VCaP (cell line): Measurements from ENCODE around the gene UBL4A.

Experiments
- H3K27ac ChIP-seq: fragments of 450-650 bp; 2 replicates; pipeline ENCODE4 v1.5.1; 2017
- TF ChIP-seq, protein P1 (sequence below): fragments of 450-650 bp; conservative IDR thresholded peaks from 2 replicates; pipeline ENCODE4 v1.5.1; 2017; ENCODE audit warnings: mild to moderate bottlenecking, moderate library complexity

UBL4A gene

DNA sequence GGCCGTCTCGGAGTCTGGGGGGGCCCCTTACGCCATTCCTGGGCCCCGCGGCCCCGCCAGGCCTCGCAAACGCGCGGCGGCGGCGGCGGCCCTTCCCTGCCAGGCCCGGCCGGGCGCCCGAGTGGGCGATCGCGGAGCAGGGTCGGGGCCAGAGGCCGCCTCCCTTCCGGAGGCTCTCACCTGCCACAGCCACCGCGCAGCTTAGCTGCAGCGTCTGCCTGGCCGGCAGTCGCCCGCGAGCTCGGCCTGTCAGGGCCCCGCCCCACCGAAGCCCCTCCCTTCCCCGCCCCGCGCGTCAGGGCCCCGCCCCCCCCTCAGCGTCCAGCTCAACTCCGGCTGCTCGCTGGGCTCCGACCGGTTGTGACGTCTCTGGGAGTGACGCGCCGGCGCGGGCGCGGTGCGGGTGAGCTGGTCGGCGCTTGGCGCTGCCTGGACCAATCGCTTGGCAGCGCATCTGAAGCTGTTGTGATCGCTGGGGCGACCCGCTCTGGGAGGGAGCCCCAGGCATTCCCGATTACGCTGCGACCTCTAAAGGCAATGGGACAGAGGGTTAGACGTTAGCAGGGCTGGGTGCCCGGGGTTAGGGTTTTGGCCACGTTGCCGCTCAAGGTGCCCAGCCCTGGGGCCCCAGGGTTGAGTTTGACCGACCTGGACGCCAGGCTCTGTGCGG lies 4.1 kb upstream of the UBL4A start, which contains the start of gene SLC10A3:
SLC10A3 (minus strand) TSS at position 216 of the 670 bp plus-strand sequence. CDS start 1,689 bp downstream, outside the sequence.
- peak within 1 kb of the TSS; percentile 82 for H3K27ac ChIP-seq
- TF ChIP-seq, protein P1, sequence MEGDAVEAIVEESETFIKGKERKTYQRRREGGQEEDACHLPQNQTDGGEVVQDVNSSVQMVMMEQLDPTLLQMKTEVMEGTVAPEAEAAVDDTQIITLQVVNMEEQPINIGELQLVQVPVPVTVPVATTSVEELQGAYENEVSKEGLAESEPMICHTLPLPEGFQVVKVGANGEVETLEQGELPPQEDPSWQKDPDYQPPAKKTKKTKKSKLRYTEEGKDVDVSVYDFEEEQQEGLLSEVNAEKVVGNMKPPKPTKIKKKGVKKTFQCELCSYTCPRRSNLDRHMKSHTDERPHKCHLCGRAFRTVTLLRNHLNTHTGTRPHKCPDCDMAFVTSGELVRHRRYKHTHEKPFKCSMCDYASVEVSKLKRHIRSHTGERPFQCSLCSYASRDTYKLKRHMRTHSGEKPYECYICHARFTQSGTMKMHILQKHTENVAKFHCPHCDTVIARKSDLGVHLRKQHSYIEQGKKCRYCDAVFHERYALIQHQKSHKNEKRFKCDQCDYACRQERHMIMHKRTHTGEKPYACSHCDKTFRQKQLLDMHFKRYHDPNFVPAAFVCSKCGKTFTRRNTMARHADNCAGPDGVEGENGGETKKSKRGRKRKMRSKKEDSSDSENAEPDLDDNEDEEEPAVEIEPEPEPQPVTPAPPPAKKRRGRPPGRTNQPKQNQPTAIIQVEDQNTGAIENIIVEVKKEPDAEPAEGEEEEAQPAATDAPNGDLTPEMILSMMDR = 0 out of 2 replicates have a peak, but pooled peaks have one; percentile 9

DNA sequence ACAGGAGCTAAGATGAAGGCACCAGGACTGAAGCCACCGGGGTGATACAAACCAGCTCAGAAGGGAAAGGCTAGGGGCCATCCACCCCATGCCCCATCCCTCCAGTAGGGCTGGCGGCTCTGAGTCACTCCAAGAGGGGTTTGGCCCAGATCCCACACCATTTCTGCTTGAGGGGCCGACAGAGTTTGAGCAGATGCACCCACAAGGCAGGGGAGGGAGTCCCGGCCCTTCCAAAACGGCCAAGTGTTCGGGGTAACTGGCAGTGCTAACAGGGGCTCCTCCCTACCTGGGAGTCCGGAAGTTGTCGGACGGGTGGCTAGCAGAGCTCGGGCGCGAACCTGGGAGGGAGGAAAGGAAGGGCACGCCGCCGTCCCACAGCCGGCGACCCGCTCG lies 3.6 kb upstream of the UBL4A start:
- H3K27ac ChIP-seq = peak overlapping the region; percentile 82
- TF ChIP-seq, protein P1 = no peak

DNA sequence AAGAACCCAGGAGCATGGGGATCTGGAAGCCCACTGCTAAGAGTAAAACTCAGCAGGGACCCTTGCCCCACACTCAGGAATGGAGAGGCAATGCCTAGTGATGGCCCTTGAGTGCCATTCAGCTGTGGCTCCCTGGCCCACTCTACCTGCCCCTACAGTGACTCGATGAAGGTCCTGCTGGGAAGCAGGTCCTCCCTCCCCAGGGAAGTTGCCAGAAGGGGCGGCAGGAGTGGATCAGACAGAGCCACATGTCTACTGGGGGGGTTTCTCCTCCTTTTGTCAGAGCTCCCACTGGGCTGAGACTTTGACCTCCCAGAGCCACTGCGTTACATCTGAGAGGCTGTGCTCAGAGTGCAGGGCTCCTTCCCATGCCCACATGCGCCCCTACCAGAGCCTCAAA lies 2.8 kb upstream of the UBL4A start:
- TF ChIP-seq, protein P1 = no peak
- no peak overlapping the region for H3K27ac ChIP-seq

DNA sequence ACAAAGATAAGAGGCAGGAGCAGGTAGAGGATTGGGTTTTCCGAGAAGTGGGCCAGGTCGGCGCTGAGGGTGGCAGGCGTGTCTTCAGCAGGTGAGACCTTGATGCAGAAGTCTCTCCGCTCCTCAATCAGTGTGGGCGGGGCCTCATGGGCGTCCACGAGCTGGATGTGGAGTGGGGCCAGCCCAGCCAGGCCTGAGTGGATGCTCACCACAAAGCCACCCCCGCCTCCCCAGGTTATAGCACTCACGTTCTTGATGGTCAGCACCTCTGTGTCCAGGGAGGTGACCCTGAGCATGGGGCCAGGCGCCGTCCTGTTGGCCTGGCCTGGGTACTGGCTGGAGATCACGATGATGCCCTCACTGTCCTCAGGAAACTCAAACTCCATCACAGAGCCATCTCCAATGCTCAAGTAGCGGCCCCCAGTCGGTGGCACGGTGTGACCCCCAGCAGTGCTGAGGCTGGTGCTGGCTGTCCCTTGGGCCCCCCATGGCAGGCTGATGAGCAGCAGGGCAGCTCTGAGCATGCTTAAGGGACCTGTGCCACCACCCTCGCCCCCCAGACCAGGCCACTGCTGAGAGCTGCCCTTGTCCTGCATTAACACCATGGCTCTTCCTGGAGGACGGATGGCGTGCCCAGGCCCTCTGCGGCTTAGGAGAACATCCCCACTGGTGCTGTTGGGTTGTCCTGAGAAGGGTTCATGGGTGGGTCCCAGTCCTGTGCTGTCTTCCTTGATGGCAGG lies 2.1 kb upstream of the UBL4A start:
- H3K27ac ChIP-seq = no peak overlapping the region
- TF ChIP-seq, protein P1 = no peak

DNA sequence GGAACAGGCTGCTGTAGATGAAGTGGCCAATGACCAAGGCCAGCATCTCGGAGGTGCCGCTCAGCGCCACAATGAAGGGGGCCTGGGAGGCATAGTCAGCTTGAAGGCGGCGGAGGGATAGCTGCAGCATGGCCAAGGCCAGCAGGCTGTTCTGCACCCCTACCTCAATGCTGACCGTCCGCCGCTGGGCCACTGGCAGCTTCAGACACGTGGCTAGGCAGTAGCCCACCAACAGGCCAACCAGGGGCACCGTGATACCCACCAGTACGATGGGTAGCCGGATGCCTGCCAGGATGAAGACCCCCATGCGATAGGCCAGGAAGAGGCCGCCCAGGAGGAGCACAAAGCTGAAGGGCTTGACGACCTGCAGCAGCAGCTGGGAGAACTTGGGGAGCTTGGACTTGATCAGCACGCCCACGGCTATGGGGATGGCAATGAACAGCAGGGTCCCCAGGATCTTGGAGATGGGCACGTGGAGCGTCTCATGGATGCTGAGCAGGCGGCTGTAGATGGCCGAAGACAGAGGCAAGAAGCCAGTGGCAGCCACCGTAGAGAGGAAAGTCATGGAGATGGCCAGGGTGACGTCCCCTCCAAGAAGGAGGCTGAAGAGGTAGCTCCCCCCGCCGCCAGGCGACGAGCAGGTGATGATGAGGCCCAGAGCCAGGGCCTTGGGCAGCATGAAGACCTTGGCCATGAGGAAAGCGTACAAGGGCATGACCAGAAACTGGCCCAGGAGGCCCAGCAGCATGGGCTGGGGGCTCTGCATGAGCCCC lies 1.3 kb upstream of the UBL4A start:
- TF ChIP-seq, protein P1 = no peak
- H3K27ac ChIP-seq = peak overlapping the region; percentile 85

DNA sequence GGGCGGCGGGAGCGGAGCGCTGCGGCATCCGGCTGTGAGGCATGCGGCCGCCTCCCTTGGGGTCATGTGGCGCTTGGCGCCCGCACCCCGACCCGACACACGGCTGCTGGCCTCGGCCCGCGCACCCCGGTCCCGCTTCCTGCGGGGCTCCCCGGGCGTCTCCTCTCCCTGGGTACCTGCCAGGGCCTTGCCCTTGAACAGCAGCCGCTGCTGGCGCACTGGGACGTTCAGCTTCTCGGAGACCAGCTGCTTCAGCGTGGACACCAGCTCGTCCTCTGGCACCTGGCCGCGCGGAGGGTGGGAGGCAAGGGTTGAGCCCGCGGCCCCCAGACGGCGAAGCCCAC lies 391 bp downstream of the UBL4A start:
- TF ChIP-seq, protein P1 = no peak
- peak overlapping the region; percentile 85 for H3K27ac ChIP-seq
